Measurements from ENCODE around the gene MRPL4.

DNA sequence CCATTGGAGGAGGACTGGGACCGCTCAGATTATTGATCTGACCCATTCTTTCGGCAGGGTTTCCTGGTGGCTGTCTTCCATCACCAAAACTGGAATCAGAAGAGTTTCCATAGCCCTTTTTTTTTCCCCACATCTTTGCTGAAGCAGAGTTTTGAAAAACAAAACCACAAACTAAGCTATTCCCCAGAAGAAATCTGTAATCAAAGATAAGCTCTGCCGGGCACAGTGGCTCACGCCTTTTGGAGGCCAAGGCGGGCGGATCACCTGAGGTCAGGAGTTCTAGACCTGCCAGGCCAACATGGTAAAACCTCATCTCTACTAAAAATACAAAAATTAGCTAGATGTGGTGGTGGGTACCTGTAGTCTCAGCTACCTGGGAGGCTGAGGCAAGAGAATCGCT, 14.7 kb downstream of the MRPL4 start:
- TF ChIP-seq, protein P1, sequence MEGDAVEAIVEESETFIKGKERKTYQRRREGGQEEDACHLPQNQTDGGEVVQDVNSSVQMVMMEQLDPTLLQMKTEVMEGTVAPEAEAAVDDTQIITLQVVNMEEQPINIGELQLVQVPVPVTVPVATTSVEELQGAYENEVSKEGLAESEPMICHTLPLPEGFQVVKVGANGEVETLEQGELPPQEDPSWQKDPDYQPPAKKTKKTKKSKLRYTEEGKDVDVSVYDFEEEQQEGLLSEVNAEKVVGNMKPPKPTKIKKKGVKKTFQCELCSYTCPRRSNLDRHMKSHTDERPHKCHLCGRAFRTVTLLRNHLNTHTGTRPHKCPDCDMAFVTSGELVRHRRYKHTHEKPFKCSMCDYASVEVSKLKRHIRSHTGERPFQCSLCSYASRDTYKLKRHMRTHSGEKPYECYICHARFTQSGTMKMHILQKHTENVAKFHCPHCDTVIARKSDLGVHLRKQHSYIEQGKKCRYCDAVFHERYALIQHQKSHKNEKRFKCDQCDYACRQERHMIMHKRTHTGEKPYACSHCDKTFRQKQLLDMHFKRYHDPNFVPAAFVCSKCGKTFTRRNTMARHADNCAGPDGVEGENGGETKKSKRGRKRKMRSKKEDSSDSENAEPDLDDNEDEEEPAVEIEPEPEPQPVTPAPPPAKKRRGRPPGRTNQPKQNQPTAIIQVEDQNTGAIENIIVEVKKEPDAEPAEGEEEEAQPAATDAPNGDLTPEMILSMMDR (IDR thresholded peaks at IDR 0.05): no peak
- no peak for TF ChIP-seq POLR2A (IDR thresholded peaks at IDR 0.05)
